HG02938 (cell line): ENCODE results near the gene RFT1.

ENCODE experiments used
- ATAC-seq: cut with Tn5 transposase; IDR thresholded peaks from one replicate; pipeline ENCODE4 v1.9.1; 2021; ENCODE audit warnings: mild to moderate bottlenecking, moderate library complexity; ENCODE audit not compliant: unreplicated experiment

RFT1 gene

DNA sequence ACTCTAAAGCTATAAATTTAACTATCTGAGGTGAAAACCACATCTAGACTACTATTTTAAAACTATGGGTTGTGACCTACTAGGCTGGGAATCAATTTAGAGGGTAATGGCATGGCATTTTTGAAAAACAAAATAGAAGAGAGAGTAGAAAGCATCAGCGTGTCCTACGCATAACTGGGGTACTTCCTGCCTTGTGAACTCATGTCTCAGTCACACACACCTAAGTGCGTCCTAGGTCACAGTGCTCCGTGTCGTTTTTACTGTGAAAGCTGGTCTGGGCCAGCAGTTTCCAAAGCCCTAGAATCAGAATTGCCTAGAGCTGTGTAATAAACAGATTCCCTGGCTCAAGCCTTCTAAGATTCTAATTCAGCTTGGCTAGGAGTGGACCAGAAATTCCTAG lies 32.3 kb downstream of the RFT1 start:
- ATAC-seq: no peak

DNA sequence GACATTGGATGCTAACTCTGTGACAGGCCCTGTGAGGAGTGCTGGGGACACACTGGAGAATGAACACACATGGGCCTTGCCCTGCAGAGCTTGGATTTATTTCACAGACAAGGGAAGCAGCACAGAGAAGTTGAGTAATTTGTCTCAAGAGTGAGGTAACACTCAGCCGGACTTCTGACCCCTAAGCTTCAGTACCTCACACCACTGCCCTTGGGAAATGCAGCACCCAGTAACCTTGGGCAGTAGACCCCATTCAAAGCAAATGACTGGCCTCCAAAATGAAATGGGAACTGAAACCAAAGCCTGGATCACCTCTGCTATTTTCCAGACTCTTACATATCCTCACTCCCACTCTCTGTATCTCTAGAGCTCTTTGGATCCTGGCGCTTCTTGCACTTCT lies 37.3 kb downstream of the RFT1 start:
- no peak for ATAC-seq

DNA sequence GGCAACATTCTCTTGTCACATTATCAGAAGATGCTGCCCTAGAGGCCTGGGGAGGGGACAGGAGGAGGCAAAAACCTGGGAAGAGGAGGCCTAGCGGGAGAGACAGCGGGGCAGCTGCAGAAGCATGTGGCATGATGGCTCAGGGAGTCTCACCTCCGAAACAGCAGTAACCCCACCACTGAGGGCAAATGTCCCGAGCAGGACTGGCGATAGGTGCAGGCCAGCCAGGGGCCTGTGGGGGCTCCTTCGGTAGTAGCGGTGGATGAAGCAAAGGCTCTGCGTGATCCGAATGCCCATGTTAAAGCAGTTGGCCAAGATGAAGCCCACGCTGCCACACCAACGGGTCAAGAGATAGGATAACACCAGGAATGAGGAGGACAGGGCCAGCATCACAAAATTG lies 38.0 kb downstream of the RFT1 start:
- ATAC-seq: no peak

DNA sequence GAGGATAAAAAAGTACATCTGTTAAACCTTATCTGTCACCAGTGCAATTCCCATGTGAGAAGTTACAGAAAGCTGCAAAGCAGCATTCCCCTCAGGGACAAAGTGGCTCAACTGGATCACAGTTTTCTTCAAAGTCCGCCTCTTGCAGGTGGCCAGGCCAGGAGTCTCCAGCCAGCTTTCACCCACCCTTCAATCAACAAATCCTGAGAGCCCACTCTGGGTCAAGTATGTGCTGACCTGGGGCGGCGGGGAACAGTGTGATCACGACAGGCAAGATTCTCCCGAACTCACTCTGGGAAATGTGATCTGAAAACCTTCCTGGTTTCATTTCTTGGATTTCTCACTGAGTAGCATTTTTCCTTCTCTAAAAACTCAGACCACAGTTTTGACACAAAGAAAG lies 39.2 kb downstream of the RFT1 start:
- ATAC-seq: no peak

DNA sequence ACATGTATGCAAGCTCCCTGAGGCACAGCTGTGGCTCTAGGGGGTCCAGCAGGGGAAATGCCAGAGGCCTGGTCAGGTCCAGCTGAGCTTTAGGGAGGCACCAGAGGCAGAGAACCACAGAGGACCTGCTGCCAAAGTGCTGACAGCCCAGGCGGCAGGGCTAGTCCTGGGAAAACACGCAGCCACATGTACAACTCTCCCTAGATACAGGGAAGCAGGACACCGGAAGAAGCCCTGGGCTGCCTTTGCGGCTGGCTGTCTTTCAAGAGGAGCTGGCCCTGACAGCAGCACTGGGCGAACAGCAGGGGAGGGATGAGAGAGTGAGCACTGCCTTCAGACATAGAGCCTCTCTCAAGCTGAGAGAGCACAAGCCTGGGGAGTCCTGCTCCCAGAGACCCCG lies 40.7 kb downstream of the RFT1 start:
- ATAC-seq: no peak

DNA sequence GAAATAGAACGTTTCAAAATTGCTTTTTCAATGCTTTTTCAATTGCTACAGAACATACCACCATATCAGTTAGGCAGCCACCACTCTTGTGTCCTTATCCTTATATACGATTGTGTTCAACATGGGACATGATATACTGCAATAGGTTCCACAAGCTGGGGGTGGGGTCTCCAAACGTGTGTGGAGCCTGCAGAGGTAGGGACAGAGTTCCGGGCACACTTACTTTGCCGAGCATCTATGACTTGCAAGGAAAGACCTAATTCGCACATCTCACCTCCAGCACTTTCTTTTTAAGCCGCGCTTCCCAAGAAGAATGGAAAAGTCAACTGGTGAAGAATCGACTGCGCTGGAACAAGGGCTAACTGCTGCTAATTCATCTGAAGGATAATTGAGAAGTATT lies 44.8 kb downstream of the RFT1 start:
- ATAC-seq: no peak

DNA sequence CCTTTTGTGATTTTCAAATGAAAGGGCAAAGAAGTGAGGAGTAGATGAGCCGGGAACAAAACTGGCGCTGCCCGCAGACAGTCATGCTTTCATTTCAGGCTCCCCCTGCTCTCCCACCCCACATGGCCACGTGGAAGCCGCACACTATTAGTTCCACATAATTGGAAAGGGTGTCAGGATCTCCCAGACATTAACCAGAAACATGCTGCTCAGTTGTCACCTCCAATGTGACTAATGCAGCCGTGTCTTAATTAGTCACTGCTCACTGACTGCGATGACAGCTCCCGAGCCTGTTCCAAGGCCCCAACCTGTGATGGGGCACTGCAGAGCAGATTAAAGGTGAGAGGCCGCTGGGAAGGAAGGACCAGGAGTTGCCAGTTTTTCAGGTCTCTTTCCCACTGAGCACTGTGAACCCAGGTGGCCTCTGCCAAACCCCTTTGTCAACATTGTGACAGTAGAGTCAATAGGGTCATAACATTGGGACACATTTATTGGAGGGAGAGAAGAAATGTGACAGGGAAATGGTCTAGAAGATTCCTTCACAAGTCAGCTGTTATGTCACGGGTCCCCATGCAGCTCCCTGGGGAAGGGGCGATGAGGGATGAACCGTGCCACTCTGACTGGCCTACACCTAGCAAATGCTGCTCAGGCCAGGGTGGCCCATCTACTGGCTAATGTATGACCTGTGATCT lies 45.8 kb downstream of the RFT1 start:
- ATAC-seq: no peak

DNA sequence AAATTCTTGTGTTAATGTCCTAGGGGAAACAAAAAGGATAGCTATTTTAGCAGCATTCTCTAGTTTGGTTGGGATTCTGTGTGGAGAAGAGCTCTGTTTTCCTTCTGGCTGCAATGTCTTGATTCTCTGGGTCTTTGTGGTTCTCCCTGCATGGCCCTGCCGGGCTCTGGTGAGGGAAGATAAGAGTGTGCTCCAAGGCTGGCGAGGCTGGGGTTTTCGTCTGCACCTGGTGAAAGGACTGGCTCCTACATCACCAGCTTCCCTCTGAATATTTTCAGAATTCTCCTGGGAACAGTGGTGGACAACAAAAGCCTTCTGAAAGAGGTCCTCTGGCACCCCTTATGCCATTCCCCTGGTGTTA lies 46.3 kb downstream of the RFT1 start:
- no peak for ATAC-seq

DNA sequence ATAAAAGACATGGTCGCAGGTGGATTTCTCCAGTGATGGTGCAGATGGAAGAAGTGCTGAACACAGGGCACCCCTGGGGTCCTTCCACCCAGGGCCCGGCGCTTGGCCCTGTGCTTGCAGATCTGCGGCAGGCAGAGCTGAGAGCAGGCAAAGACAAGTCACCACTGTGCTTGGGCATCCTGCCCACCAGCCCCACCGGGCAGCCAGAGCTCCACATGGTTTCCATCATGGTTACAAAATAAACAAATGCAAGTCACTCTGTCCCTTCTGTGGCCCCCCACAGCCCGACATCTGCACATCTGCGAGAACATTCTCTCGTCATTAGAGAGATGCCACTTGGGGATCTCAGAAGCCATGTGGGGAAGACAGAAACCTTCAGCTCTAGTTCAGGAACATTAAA lies 46.7 kb downstream of the RFT1 start:
- ATAC-seq: no peak

DNA sequence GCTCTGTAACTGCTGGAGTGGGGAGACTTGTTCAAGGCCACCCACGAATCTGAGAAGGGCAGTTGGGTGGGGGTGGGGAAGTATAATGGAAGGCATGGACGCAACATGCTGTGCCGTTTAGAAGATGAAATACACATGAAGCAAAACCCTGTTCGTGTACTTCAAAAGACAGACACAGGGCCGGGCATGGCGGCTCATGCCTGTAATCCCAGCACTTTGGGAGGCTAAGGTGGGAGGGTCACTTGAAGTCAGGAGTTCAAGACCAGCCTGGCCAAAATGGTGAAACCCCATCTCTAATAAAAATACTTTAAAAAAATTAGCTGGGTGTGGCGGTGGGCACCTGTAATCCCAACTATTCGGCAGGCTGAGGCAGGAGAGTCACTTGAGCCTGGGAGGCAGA lies 47.5 kb downstream of the RFT1 start:
- ATAC-seq: no peak

DNA sequence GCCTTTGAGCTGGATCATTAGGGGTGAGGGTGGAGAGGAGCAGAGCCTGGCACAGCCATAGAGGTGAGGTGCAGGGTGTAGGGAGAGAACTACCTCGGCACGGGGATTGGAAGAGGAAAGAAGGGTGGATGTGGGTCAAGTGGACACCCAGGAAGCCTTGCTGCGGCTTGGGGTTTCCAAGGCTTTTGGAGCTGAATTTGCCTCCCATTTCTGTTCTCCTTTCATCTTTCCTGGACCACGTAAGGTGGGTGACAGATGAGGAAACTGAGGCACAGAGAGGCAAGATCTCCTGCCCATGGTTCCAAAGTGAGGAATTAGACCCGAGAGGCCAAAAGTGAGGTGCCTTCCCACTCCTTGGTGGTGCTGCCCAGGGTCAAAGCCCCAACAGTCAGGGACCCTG lies 48.9 kb downstream of the RFT1 start:
- ATAC-seq: no peak

DNA sequence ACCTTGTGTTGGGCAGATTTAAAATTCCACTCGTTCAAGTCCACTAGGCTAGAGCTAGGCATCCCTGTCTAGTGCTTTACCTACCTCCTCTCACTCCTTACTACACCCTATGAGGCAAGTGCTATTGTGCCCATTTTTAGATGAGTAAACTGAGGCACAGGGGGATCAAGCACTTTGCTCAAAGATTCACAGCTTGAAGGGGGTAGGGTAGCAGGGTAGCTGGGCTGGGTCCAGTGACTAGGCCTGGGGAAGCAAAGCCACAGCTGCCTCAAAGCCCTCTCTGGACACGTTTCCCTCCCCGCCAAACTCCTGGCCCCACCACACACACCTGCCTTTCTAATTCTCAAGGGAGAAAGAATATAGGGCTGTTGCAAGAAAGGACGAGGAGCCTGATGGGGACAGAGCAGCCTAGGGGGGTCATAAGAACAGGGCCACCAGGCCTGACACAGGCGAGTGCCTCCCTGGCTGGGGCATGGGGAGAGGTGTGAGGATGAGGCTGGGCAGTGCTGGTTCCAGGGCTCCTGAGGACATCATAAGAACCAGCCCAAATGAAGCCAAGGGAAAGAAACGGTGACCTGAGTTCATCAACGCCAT lies 49.5 kb downstream of the RFT1 start:
- no peak for ATAC-seq

DNA sequence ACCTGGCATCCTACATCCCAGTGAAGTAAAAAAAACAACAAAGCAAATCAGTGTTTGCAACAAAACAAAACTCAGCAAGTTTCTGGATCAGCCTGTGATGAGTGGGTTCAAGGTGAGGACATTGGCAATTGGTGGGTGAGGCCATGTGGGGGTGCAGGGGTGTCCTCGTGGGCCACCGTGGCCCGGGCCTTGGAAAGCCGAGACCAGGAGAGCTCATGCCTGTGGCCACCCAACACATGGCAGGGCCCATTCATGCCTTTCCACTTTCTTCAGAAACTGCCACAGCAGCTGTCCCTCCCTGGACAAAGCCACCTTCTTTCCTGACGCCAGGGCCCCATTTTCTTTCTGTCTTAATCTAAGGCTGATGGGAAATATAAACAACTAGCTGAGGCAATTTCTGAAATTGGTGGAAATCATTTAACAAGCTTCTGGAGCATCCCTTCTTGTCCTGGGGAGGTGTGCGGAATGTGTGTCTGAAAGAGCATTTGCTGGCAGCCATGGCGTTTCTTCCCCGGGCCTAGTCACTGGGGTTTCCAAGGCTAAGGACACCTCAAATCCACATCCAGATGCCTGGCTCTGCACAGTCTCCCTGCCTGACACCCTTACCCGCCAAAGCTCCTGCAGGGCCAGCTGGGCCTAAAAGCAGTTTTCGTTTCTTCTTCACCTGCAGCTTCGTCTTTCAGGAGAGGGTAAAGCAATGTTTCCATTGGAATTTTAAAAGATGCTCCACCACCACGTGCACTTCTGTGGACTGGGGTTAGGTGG lies 50.3 kb downstream of the RFT1 start:
- ATAC-seq: no peak

DNA sequence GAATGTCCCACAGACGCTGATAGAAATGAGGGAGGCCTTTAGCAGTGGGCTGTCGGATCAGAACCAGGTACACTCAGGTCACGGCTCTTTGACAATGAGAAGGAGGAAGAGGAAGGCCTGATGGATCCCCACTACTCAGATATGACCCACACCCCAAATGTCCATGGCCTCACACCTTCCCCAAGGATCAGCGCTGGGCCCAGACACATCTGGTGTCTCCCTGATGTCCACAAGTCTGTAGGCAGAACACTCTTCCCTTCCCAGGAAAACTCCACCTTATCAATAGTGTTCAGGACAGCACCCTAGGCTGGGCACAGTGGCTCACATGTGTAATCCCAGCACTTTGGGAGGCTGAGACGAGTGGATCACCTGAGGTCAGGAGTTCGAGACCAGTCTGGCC lies 51.1 kb downstream of the RFT1 start:
- ATAC-seq: no peak

DNA sequence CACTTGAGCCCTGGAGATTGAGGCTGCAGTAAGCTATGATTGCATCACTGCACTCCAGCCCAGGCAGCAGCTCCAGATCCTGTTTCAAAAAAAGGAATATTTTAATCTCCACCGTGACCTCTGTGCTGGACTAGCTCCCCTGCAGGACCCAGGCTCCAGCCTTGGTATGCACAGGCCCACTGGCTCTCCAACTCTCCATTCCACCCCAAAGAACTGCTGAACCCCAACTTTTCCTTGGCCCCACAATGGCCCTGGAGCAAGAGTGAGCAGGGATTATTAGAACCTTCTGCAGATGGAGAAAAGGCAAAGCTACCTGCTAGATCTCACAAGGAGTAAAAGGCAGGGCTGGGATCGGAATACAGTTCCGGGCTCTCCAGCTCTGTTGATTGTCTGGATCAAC lies 51.6 kb downstream of the RFT1 start:
- ATAC-seq: no peak

DNA sequence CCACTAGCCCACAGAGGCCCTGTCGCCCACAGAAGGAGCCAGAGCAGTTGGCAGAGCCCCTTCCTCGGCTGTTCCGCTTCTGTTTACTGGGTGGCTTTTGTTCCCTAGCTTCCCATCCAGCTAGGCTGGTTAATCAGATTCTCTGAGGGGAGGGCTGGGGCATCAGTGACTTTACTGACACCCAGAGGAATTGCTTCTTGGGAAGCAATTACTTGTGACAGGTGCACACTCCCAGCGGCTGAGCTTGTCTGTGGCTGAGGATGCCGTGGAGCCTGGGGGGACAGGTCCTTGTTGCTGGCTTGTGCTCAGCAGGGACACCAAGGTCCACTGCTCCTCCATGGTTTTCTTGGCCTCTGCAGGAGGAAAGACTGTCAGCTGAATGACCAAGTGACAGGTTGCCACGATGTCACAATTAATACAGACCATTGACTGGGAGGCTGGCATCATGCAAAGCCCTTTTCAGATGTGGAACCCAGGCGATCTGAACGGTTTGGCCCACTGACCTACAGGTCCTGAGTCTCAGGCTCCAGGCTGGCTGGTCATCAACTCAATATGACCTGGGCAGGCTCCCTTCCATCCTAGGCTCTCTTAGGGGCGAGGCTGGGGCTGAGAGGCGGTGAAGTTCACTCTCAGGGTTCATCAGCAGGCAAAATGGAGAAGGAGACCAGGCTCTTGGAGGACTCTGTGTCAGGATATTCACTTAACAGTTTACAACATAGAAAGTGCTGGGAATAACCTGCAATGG lies 52.6 kb downstream of the RFT1 start:
- no peak for ATAC-seq

DNA sequence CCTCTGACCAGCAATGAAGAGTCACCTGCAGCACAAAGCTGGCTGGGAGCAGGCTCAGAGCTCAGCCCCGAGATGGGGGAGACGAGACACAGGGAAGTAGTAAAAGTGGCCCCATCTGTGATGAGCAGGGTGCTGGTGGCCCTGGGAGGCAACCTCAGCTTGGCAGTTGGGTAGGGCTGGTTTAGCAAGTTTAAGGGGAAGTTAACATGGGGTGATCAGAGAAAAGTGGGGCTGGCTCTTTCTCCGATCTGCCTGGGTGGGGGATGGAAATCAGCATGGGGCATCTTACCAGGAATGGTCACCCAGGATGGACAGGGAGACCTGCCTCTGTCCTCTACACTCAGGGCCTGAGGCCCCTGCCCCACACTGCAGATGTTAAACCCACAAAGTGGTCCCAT lies 54.5 kb downstream of the RFT1 start:
- no peak for ATAC-seq

DNA sequence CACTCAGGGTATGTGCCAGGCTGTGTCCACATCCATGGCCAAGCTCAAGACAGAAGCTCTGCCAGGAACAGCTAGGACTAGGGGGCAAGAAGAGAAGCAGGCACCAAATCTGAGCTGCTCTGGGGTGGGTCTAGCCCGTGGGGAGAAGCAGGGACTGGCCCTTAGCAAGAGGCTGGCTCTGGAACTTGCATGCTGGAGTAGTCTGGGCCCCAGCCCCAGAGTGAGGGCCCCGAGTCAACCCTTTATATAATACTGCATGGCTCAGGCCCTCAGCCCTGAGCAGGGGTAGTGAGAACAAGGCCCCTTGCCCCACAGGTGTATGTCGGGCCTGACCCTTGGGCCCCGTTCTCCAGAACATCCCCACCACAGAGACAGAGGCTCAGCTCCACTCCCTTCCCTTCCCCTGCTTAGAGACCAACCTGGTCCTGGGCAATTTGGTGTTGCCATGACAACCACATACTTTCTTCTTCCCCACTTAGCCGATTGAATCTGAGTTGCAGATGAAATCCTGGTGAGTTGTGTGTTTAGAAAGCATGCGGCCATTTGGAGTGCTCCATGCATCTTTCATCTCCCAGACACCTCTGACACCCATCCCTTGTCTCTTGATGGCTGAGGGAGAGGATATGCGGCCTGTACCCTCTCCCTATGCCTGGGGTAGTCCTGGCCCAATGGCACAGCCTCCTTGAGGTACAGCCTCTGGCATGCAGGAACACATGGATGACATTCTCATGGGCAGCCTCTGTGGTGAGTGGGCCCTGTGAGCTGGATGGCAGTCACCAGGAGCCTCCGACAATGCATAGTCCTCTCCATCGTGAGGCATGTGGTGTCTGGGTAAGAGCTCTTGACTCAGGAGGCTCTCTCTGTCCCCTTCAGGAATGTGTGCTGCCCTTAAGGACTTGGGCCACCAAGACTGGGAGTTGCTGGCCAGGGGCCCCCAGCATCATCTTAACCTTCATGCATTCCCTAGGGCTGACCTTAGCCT lies 55.2 kb downstream of the RFT1 start:
- ATAC-seq: no peak

DNA sequence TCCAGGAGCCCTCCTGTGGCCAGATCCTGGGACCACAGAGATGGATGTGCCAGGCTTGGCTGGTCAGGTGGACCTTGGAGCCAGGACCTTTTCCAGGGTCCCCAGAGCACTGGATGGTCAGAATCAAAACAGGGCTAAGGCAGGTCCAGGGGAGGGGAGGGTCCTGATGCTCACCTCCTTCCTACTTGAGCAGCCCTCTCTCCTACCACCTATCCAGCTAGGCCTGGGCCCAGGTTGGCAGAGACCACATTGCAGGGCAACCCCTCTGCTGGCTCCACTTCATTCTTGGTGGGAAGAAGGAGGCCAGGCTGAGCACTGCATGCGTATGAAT lies 55.9 kb downstream of the RFT1 start:
- no peak for ATAC-seq

DNA sequence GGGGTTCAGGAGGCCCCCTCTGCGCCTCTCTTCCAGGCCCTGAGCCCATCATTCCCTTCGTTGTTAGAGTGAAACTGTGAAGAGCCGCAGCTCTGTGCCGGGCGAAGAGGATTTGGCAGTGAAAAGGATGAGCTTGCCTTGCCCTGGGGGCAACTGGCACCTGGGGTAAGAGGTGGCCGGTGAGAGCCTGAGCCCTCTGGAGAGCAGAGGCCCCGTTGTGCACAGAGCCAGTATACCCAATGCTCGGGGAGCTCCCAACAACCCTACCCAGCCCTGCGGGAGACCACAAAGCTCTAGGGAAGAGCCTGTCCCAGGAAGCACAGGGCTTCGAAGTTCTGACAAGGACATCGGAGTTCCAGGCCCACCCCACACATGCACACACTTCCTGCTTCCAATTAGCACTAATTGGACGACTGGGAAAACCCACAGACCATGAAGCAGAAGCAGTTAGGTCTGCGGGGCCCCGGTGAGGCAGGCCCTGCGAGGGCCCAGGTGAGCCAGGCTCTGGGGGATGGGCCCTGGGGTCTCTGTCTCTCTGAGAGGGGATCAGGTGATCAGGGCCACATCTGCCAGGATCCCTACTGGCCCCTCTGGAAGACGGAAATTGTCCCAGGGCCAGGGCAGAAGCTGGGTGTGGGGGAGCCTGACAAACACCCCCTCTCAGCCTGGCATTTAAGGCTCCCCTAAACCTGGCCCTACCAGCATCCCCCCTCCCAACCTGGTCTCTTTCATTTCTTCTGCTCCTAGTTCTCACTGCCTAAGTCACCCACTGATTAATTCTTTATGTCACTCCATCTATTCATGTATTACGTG lies 56.5 kb downstream of the RFT1 start:
- ATAC-seq: no peak
